HCT116 (cell line): ENCODE data around the gene SHISA6. TPM values are rescaled to one million over a fixed set of nuclear protein-coding genes. Genes with fewer than 3 reads are reported as not detected.

Experiments used
- ATAC-seq: fragments of 200-7000 bp; cut with Tn5 transposase; 2 replicates; pipeline ENCODE4 v1.9.1; 2020; ENCODE audit warnings: mild to moderate bottlenecking, moderate library complexity
- BruUV-seq: library from RNA; stranded (reverse); fragments of 400-500 nt; replicated peaks from 2 replicates; lab custom pipeline; 2021; lab: Mats Ljungman, UMichigan
- CTCF ChIA-PET: fragments of 300-600 bp; sonication (Branson Sonifier 250); formaldehyde crosslinking; loops from one replicate; lab custom pipeline; 2021; ENCODE audit warnings: antibody characterized with exemption; lab: Charles Lee
- POLR2A ChIA-PET: fragments of 300-600, 350-600 bp; sonication (Branson Sonifier 250); formaldehyde crosslinking; loops from one replicate; lab custom pipeline; 2021; ENCODE audit warnings: antibody characterized with exemption; lab: Charles Lee
- RAD21 ChIA-PET, 2 experiments: fragments of 300-600 bp; sonication (Branson Sonifier 250); formaldehyde crosslinking; loops; one replicate each; lab custom pipeline; 2023; ENCODE audit warnings: low total read pairs in 2 of 2; ENCODE audit not compliant: uncharacterized antibody in 2 of 2, unreplicated experiment in 2 of 2, low non-redundant PET in 1 of 2; lab: Charles Lee
- DNase-seq: peaks from one replicate; pipeline ENCODE4 v3.0.0-alpha.2; 2010; ENCODE audit warnings: low read depth, low spot score
- H2AFZ ChIP-seq: fragments of 200-600 bp; shearing (Covaris generic), sonication (generic); 2 replicates; pipeline ENCODE4 v1.6.1; 2017; ENCODE audit warnings: low read depth, mixed run types, mixed read lengths, antibody characterized with exemption, low read length; ENCODE audit not compliant: poor library complexity, severe bottlenecking
- H3K27ac ChIP-seq: 2 replicates; pipeline ENCODE4 v1.5.1; 2012; ENCODE audit warnings: low read depth, low read length
- H3K27me3 ChIP-seq: fragments of 200-600 bp; sonication (generic); 2 replicates; pipeline ENCODE4 v1.6.1; 2016; ENCODE audit warnings: mixed run types, low read length, mixed read lengths; ENCODE audit not compliant: insufficient read depth
- H3K36me3 ChIP-seq, 2 experiments: fragments of 200-500 bp in 1 of 2; fragments of 200-600 bp in 1 of 2; sonication (Bioruptor generic) in 1 of 2; sonication (generic) in 1 of 2; 2 replicates each; pipeline versions ENCODE4 v1.5.1 to v1.6.1; 2014 to 2016; ENCODE audit warnings: low read length in 2 of 2, inconsistent platforms in 1 of 2, mixed read lengths in 1 of 2, mixed run types in 1 of 2; ENCODE audit not compliant: insufficient read depth in 2 of 2, control insufficient read depth in 1 of 2
- H3K4me1 ChIP-seq, 2 experiments: fragments of 200-600 bp in 1 of 2; sonication (generic) in 1 of 2; 2 replicates each; pipeline versions ENCODE4 v1.5.1 to v1.6.1; 2012 to 2017; ENCODE audit warnings: low read length in 2 of 2, inconsistent platforms in 1 of 2, mild to moderate bottlenecking in 1 of 2, mixed read lengths in 1 of 2, mixed run types in 1 of 2, moderate library complexity in 1 of 2; ENCODE audit not compliant: insufficient read depth in 2 of 2, control insufficient read depth in 1 of 2
- H3K4me2 ChIP-seq: fragments of 200-600 bp; sonication (generic); 2 replicates; pipeline ENCODE4 v1.6.1; 2017; ENCODE audit warnings: mixed run types, low read length, mixed read lengths
- H3K4me3 ChIP-seq, 2 experiments: fragments of 200-600 bp in 1 of 2; sonication (generic) in 1 of 2; replicated peaks in 1 of 2; 2 replicates each; pipeline ENCODE4 v1.5.1; 2011 to 2016; ENCODE audit warnings: low read length in 2 of 2, control low read depth in 1 of 2, low read depth in 1 of 2, mild to moderate bottlenecking in 1 of 2, mixed read lengths in 1 of 2, mixed run types in 1 of 2
- H3K79me2 ChIP-seq: fragments of 200-600 bp; sonication (generic); 2 replicates; pipeline ENCODE4 v1.6.1; 2017; ENCODE audit warnings: mild to moderate bottlenecking, mixed run types, low read length, moderate library complexity, mixed read lengths; ENCODE audit not compliant: insufficient read depth
- H3K9ac ChIP-seq: fragments of 200-600 bp; sonication (generic); 2 replicates; pipeline ENCODE4 v1.6.1; 2016; ENCODE audit warnings: low read length, mixed read lengths
- H3K9me2 ChIP-seq: fragments of 200-600 bp; sonication (generic), shearing (Covaris generic); 2 replicates; pipeline ENCODE4 v1.6.1; 2017; ENCODE audit warnings: mixed run types, mild to moderate bottlenecking, moderate library complexity; ENCODE audit not compliant: insufficient read depth
- H3K9me3 ChIP-seq, 2 experiments: fragments of 200-500 bp in 1 of 2; fragments of 200-600 bp in 1 of 2; sonication (Bioruptor generic) in 1 of 2; sonication (generic) in 1 of 2; 2 replicates each; pipeline ENCODE4 v1.6.1; 2014 to 2017; ENCODE audit warnings: low read length in 2 of 2, mixed read lengths in 2 of 2, inconsistent platforms in 1 of 2, low read depth in 1 of 2, mild to moderate bottlenecking in 1 of 2, mixed run types in 1 of 2, moderate library complexity in 1 of 2; ENCODE audit not compliant: control insufficient read depth in 1 of 2, insufficient read depth in 1 of 2
- H4K20me1 ChIP-seq: fragments of 200-600 bp; sonication (generic), shearing (Covaris generic); 2 replicates; pipeline ENCODE4 v1.6.1; 2017; ENCODE audit warnings: mixed run types, mild to moderate bottlenecking, moderate library complexity; ENCODE audit not compliant: insufficient read depth
- ATF3 ChIP-seq: IDR thresholded peaks from 2 replicates; pipeline ENCODE4 v1.6.1; 2012
- CEBPB ChIP-seq: IDR thresholded peaks from 2 replicates; pipeline ENCODE4 v1.6.1; 2012; ENCODE audit warnings: low read depth
- CTCF ChIP-seq, 3 experiments: fragments of 200-600 bp in 1 of 3; sonication (generic) in 1 of 3; IDR thresholded peaks in 2 of 3; conservative IDR thresholded peaks in 1 of 3; 2 replicates each; pipeline ENCODE4 v1.5.1; 2012 to 2017; ENCODE audit warnings: low read depth in 2 of 3, low read length in 2 of 3, antibody characterized with exemption in 1 of 3, borderline replicate concordance in 1 of 3, control low read depth in 1 of 3, mild to moderate bottlenecking in 1 of 3, mixed read lengths in 1 of 3, mixed run types in 1 of 3, moderate library complexity in 1 of 3; ENCODE audit not compliant: insufficient read depth in 1 of 3
- EGR1 ChIP-seq: IDR thresholded peaks from 2 replicates; pipeline ENCODE4 v1.6.1; 2012; ENCODE audit warnings: low read depth
- EZH2 ChIP-seq: fragments of 200-600 bp; sonication (generic); IDR thresholded peaks from 2 replicates; pipeline ENCODE4 v1.6.1; 2017; ENCODE audit warnings: antibody characterized with exemption, mixed run types
- JUND ChIP-seq: IDR thresholded peaks from 2 replicates; pipeline ENCODE4 v1.6.1; 2012
- POLR2A ChIP-seq: IDR thresholded peaks from 2 replicates; pipeline ENCODE4 v1.7.0; 2011; ENCODE audit warnings: borderline replicate concordance; ENCODE audit not compliant: insufficient read depth, insufficient read length; ENCODE audit errors: extremely low read depth
- RAD21 ChIP-seq: IDR thresholded peaks from 2 replicates; pipeline ENCODE4 v1.6.1; 2012; ENCODE audit warnings: low read depth, mild to moderate bottlenecking
- SP1 ChIP-seq: IDR thresholded peaks from 2 replicates; pipeline ENCODE4 v1.6.1; 2012; ENCODE audit warnings: low read depth
- SRF ChIP-seq: IDR thresholded peaks from 2 replicates; pipeline ENCODE4 v1.6.1; 2012; ENCODE audit warnings: low read depth
- YY1 ChIP-seq: IDR thresholded peaks from 2 replicates; pipeline ENCODE4 v1.6.1; 2011; ENCODE audit warnings: low read length, low read depth, moderate library complexity, mild to moderate bottlenecking; ENCODE audit not compliant: insufficient replicate concordance; ENCODE audit errors: extremely low read depth
- ZFX ChIP-seq: fragments of 450-650 bp; IDR thresholded peaks from 2 replicates; pipeline ENCODE4 v1.6.1; 2017
- ZNF274 ChIP-seq: fragments of 200-500 bp; sonication (Bioruptor generic); IDR thresholded peaks from 2 replicates; pipeline ENCODE4 v1.6.1; 2014; ENCODE audit warnings: mild to moderate bottlenecking, low read depth, low read length, inconsistent platforms
- intact Hi-C: fragments of 100-400 bp; cut with micrococcal nuclease; formaldehyde crosslinking; loops from 2 replicates; pipeline ENCODE4 v1.10.0; 2022
- total RNA-seq: library from RNA; stranded (reverse); gene quantifications from one replicate; pipeline ENCODE4 v1.2.1, GENCODE V29; 2021; ENCODE audit not compliant: unreplicated experiment

Gene SHISA6
- total RNA-seq, 1 experiment from 2014 or later: not detected

DNA sequence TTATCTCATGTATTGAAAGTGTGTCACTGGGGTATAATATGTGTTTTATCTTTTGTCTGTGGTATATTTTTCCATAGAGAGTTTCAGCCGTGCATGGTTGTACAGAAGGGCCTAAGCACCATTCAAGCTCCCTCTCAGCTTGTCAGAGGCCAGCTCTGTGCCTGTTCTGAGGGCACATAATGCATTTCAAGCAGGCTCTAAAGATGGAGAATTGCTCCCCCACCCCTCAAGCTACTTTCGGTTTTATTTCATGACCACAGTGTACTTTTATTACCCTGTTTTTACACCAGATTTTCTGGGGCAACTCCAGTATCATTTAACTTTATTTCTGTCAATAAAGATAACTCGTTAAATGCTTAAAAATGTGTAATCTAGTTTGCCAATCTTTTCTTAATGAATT, 131.7 kb downstream of the SHISA6 start:
- H3K9me2 ChIP-seq: no peaks in the 10 kb centered on the region
- no peak overlapping the region for H3K9ac ChIP-seq
- H4K20me1 ChIP-seq: no peaks in the 10 kb centered on the region
- no peaks in the 10 kb centered on the region for H3K27me3 ChIP-seq
- H3K4me2 ChIP-seq: no peak overlapping the region
- no peaks in the 10 kb centered on the region for H3K36me3 ChIP-seq
- ChIA-PET POLR2A (no interaction called here), CTCF (no interaction called here), RAD21 (no interaction called here)
- intact Hi-C loops: no loop called here
- no peak overlapping the region for H3K4me3 ChIP-seq
- no peaks in the 10 kb centered on the region for H3K4me1 ChIP-seq
- no TSS peak for BruUV-seq
- DNase-seq: no peak
- no peak for TF ChIP-seq EZH2
- TF ChIP-seq SP1: no peak
- no peak for TF ChIP-seq ATF3
- TF ChIP-seq RAD21: no peak
- no peak for TF ChIP-seq POLR2A
- no peak for TF ChIP-seq ZFX
- no peak for TF ChIP-seq ZNF274
- TF ChIP-seq EGR1: no peak
- TF ChIP-seq CEBPB: no peak
- TF ChIP-seq JUND: no peak
- TF ChIP-seq CTCF (IDR thresholded peaks at IDR 0.05 in 2 of 3, conservative IDR thresholded peaks at IDR 0.05 in 1 of 3; ENCODE audit: borderline replicate concordance in 1 of 3, insufficient read depth in 1 of 3, low read depth in 2 of 3, low read length in 2 of 3): no peak
- TF ChIP-seq YY1: no peak
- no peak for TF ChIP-seq SRF
- H3K9me3 ChIP-seq: peaks cover 0 to 28% of the 10 kb centered on the region in 2 experiments; a peak in 1 of 4 replicates
- H3K27ac ChIP-seq: no peak overlapping the region
- H2AFZ ChIP-seq: no peak overlapping the region
- no peak for ATAC-seq
- no peaks in the 10 kb centered on the region for H3K79me2 ChIP-seq
